ENCODE measurements around the gene KPNA4. TPM values are rescaled to one million over a fixed set of nuclear protein-coding genes. Genes with fewer than 3 reads are reported as not detected.
"Not testable (repeated sequence)": the region's sequence is repeated elsewhere in the genome, so short reads cannot be mapped to it uniquely, and the experiment has no call there.

The KPNA4 gene
- total RNA-seq, 2 donors from 2014 or later, result 41.6 to 60.6 TPM

DNA sequence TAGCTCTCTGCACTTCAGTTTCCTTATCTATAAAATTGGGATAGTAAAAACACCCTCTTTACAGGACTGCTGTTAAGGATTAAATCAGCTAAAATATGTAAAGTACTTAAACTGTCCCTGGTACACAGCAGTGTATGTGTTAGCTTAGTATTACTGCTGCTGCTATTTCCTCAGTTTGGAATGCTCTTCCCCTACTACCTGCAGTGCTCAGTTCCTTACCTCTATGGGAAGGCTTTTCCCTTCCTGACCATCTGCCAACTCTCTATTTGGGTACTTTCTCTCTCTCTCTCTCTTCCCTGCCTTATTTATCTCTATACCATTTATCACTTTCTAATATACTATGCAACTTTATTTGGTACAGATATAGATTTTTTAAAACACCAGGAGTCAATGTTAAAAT is 26.5 kb downstream of the KPNA4 start:
- TF ChIP-seq, protein P1, sequence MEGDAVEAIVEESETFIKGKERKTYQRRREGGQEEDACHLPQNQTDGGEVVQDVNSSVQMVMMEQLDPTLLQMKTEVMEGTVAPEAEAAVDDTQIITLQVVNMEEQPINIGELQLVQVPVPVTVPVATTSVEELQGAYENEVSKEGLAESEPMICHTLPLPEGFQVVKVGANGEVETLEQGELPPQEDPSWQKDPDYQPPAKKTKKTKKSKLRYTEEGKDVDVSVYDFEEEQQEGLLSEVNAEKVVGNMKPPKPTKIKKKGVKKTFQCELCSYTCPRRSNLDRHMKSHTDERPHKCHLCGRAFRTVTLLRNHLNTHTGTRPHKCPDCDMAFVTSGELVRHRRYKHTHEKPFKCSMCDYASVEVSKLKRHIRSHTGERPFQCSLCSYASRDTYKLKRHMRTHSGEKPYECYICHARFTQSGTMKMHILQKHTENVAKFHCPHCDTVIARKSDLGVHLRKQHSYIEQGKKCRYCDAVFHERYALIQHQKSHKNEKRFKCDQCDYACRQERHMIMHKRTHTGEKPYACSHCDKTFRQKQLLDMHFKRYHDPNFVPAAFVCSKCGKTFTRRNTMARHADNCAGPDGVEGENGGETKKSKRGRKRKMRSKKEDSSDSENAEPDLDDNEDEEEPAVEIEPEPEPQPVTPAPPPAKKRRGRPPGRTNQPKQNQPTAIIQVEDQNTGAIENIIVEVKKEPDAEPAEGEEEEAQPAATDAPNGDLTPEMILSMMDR (IDR thresholded peaks at IDR 0.05), result no peak
- Histone ChIP-seq H3K9ac (ENCODE audit: low read depth in 2 of 2, low read length in 2 of 2) (no peak overlapping the region), H3K36me3 (no peaks in the 10 kb centered on the region), H3K27me3 (no peaks in the 10 kb centered on the region), H3K27ac (no peak overlapping the region), H3K9me3 (no peaks in the 10 kb centered on the region), H3K4me3 (no peak overlapping the region), H3K4me1 (no peaks in the 10 kb centered on the region)
- no peak for DNase-seq
- intact Hi-C loops (cut with DNase I), result no loop called here

DNA sequence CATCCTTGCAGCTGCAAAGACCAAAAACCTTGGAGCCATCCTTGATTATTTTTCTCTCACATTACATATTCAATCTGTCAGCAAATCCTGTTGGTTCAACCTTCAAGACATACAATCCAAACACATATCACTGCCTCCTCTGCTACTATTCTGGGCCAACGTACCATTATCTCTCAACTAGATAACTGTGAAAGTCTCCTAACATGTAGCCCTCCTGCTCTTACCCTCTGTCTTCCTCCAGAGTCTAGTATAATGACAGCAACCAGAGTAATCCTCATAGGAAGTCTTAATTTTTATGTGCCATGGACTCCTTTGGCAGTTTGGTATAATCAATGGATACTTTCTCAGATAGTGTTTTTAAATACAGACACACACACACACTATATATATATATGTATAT is 27.6 kb downstream of the KPNA4 start:
- H3K9ac ChIP-seq (ENCODE audit: low read depth in 2 of 2, low read length in 2 of 2), result no peak overlapping the region
- intact Hi-C loops (cut with DNase I), result no loop called here
- no peaks in the 10 kb centered on the region for H3K27me3 ChIP-seq
- no peaks in the 10 kb centered on the region for H3K36me3 ChIP-seq
- H3K4me1 ChIP-seq, result no peaks in the 10 kb centered on the region
- TF ChIP-seq, protein P1 (IDR thresholded peaks at IDR 0.05), result no peak
- no peaks in the 10 kb centered on the region for H3K9me3 ChIP-seq
- no peak for DNase-seq
- H3K27ac ChIP-seq, result no peak overlapping the region
- H3K4me3 ChIP-seq, result no peak overlapping the region

DNA sequence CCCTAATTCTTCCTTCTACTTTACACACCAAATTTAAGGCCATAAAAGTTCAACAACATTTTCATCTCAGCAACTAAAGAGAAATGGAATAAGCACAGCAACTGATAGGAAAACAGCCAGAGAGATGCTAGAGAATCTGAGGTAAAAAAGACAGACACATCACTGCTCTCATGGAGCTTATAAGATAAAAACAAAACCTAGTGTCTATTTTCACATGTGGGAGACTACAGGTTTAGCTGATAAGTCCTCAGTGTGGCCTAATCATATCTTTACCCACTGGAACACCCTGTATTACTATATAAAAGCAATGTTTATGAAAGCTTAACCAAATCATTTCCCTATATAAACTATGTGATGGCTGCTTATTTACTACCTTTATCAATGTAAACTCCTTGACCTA is 33.0 kb downstream of the KPNA4 start:
- Histone ChIP-seq H3K4me3 (no peak overlapping the region), H3K9me3 (no peaks in the 10 kb centered on the region), H3K4me1 (no peaks in the 10 kb centered on the region), H3K36me3 (no peaks in the 10 kb centered on the region), H3K27ac (no peak overlapping the region), H3K9ac (ENCODE audit: low read depth in 2 of 2, low read length in 2 of 2) (no peak overlapping the region), H3K27me3 (no peaks in the 10 kb centered on the region)
- intact Hi-C loops (cut with DNase I), result no loop called here
- no peak for DNase-seq
- TF ChIP-seq, protein P1 (IDR thresholded peaks at IDR 0.05), result no peak

DNA sequence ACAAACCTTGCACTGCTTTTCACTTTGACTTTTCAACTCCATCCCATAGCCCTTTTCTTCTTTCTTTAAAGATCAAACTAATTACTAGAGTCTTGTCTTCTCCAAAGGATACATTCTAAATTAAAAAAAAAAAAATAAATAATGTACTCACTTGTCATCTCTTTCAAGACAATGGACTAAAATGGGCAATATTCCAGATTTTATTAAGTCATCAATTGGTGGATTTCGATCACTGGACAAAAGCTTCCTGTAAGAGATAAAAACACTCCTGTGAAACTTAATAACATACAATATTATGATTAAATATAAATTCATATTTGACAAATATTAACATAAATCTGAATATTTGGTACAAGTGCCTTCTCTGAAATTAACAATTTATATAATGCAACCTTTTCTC is 34.1 kb downstream of the KPNA4 start:
- Histone ChIP-seq H3K36me3 (no peaks in the 10 kb centered on the region), H3K4me1 (no peaks in the 10 kb centered on the region), H3K27me3 (no peaks in the 10 kb centered on the region), H3K9ac (ENCODE audit: low read depth in 2 of 2, low read length in 2 of 2) (no peak overlapping the region), H3K9me3 (no peaks in the 10 kb centered on the region), H3K27ac (no peak overlapping the region), H3K4me3 (no peak overlapping the region)
- TF ChIP-seq, protein P1 (IDR thresholded peaks at IDR 0.05), result no peak
- no peak for DNase-seq
- intact Hi-C loops (cut with DNase I), result no loop called here

DNA sequence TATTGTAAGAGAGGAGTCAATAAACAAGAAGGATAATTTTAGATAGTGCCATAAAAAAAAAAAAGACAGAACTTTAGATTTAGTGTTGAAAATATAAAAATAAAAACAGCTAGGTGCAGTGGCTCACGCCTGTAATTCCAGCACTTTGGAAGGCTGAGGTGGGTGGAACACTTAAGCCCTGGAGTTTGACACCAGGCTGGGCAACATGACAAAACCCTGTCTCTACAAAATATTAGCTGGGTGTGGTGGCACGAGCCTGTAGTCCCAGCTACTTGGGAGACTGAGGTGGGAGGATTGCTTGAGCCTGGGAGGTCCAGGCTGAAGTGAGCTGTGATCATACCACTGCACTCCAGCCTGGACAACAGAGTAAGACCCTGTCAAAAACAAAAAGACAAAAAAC is 49.0 kb downstream of the KPNA4 start:
- H3K9ac ChIP-seq (ENCODE audit: low read depth in 2 of 2, low read length in 2 of 2); H3K9me3 ChIP-seq; H3K4me3 ChIP-seq; H3K27ac ChIP-seq; H3K4me1 ChIP-seq; H3K36me3 ChIP-seq; H3K27me3 ChIP-seq; intact Hi-C loops (cut with DNase I); DNase-seq: not testable (repeated sequence)

DNA sequence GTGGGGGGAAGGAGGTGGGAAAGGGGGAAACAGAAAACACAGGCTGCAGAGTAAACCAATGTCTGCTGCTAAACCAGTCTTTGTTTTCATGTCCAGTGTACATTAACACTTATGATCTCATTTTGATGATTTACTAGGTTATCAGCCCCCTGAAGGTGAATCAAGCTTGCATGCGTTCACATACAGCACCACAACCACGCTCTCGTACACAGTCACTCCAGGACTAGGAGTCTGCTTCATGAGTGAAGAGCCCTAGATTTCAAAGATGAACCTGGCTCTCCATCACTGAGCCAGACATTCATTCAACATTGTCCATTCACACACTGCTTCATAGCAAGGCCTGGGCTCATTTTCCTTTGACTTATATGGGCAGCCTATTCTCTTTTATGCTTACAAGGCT is 64.0 kb downstream of the KPNA4 start:
- no peak for DNase-seq
- TF ChIP-seq, protein P1 (IDR thresholded peaks at IDR 0.05), result no peak
- Histone ChIP-seq H3K9me3 (no peaks in the 10 kb centered on the region), H3K36me3 (peaks cover 6% of the 10 kb centered on the region), H3K4me3 (no peak overlapping the region), H3K9ac (ENCODE audit: low read depth in 2 of 2, low read length in 2 of 2) (no peak overlapping the region), H3K27ac (no peak overlapping the region), H3K27me3 (no peaks in the 10 kb centered on the region), H3K4me1 (no peaks in the 10 kb centered on the region)
- intact Hi-C loops (cut with DNase I), result no loop called here
